GM19035 (cell line): Measurements from ENCODE around the gene PFKP.
A peak's percentile ranks its signal among the peaks of the same experiment; 100 is the strongest.

ENCODE experiments used
- ATAC-seq: cut with Tn5 transposase; IDR thresholded peaks from one replicate; pipeline ENCODE4 v1.9.1; 2021; ENCODE audit not compliant: unreplicated experiment

Gene PFKP

DNA sequence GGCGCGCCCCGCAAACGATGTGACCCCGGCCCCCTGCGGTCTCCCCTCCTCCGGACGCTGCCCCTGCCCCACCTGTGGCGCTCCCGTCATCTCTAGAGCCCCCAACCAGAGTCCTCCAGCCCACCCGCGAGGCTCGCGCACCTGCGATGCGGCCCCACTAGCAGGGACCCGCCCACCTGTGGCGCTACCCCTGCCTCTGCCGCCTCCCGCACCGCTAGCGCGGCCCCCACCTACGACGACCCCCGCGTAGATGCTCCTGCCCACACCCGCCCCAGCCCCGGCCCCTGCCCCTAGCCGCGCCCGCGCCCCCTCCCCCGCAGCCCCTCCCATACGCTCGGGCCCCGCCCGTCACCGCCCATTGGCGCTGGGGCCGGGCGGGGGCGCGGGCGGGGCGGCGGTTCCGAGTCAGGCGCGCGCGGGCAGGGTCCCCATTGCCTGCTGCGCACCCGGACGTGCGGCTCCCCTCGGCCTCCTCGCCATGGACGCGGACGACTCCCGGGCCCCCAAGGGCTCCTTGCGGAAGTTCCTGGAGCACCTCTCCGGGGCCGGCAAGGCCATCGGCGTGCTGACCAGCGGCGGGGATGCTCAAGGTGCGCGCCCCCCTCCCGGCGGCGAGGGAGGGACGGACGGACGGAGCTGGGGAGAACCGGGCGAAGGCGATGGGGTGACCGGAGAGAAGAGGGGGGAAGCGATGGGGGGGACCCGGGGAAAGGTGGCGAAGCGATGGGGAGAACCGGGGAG is at the start of gene PFKP:
TSS of gene PFKP (plus strand) at position 431 of the 741 bp plus-strand sequence. CDS start at position 479, 48 bp downstream.
- peak; percentile 50 for ATAC-seq

DNA sequence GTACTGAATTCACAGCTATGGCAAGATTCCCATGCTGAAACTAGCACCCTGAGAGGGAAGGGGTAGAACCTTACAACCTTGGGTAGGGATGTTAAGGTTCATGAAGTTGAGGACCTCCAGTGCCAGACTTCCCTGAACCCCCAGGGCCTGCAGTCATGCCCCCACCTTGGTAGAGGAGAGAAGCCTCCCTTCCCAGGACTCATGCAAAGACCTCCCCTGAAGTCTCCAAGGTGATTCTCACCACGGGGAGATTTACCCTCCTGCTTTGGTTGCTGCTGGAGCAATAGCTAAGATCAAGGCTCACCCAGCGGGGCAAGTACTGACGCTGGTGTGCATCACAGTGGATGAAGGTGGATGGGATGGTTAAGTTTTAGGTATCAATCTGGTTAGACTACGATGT is 49.1 kb upstream of the PFKP start:
- ATAC-seq = no peak

DNA sequence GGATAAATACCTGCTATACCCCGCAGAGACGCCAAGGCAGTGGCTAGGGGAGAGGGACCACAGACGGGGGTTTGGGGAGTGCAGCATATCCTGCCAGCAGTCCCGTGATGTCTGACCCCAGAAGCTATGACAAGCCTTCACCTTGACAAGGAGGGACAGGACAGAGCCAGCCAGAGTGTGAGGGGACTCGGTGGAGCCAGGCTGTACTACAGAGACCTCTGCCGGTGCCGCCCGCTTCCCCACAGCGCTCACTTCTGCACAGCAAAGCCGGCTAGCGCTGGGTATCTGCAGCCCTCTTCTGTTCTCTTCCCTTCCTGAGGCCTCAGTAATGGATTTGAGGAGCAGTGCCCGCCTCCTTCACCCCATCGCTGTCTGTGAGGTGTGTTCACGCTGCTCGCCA is 47.0 kb upstream of the PFKP start:
- ATAC-seq = no peak

GRCh38 chr10:3020881-3021280 is 46.5 kb upstream of the PFKP start:
- ATAC-seq = no peak

GRCh38 chr10:3022027-3022426 is 45.3 kb upstream of the PFKP start:
- ATAC-seq = no peak

DNA sequence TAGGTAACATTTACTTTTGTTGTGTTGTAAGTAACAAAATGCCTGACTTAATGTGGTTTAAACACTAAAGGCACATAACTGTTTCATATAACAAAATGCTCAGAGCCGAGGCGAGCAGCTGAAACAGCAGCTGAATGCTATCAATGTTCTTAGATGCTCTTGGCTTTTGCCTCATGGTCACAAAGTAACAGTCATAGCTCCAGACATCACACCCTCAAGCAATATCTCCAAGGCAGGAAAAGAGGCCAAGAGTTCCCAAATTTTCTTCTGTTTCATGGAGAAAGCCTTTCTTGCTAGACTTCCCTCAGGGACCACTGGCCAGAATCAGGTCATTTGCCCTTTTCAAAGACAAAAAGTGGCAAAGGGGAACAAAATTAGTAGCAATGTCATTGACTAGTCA is 43.5 kb upstream of the PFKP start:
- ATAC-seq = no peak

- no peak for ATAC-seq
Measured at GRCh38 chr10:3025026-3025683, 42.2 kb upstream of the PFKP start.

GRCh38 chr10:3027866-3028265 is 39.5 kb upstream of the PFKP start:
- no peak for ATAC-seq

- no peak for ATAC-seq
Measured at GRCh38 chr10:3028441-3028840, 38.9 kb upstream of the PFKP start.

DNA sequence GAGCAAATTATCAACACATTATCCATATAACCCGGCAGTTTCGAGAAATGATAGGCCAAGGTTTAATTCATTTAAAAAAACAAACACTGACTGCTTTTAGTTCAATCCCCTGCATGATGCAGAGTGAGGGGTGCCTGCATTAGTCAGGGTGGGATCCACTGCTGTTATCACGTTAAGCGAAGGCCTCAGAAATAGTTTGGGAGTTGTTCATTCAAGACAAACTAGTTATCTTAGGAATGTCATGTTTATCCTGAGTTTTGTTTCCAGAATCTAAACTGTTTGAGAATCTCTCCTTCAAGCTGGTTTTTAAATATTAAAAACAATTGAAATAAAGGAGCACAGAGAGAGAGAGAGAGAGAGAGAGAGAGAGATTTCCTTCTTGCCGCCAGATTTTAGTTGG is 36.6 kb upstream of the PFKP start:
- ATAC-seq = no peak

GRCh38 chr10:3031490-3031889 is 35.9 kb upstream of the PFKP start:
- no peak for ATAC-seq

DNA sequence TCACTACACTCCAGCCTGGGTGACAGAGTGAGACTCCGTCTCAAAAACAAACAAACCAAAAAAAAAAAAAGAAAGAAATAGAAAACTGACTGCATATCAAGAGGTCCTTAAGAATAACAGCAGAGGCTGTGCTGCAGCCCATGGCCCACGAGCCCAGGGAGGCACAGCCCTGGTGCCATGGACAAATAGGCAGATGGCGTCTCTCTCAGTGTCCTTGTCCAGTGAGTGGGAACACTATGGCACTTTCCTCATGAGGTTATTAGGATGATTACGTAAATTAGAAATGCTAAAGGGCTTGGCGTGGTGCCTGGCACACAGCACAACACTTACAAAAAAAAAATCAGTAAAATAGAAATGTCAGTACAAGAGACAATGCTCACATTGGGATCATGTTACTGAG is 33.4 kb upstream of the PFKP start:
- no peak for ATAC-seq

DNA sequence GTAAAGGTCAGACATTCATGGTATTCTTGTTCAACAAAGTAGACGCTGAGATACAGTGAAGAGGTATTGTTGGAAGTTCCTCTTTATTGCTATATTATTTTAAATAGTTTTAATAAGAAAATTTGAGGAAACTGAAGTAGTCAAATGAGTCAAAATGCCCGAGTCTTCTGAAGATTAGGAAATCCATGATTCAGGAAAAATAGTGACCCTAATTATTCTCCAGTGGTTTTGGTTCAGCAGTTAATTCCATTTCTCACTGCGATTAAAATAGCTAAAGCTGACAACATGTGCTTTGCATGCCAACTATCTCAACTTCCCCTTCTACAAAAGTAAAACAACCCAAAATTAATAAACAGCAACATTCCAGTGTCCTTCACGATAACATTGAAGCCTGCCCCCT is 32.7 kb upstream of the PFKP start:
- ATAC-seq = no peak

- ATAC-seq = peak; percentile 82
Measured at GRCh38 chr10:3036155-3037021, 31.0 kb upstream of the PFKP start.

GRCh38 chr10:3037182-3037581 is 30.2 kb upstream of the PFKP start:
- ATAC-seq = no peak

DNA sequence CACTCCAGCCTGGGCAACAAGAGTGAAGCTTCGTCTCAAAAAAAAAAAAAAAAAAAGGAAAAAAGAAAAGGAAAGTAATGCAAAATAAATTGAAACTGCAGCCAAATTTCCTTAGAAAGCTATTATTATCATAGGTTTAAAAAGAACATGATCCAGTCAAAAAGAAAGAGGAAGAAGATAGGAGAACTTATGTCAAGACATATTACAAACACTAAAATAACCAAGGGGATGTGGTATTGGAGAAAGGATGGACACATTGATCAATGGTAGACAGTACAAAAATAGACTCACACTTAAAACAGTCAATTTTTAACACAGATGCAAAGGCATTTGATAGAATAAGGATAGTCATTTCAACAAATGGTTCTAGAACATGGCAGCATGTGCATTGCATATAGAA is 27.3 kb upstream of the PFKP start:
- ATAC-seq = no peak

DNA sequence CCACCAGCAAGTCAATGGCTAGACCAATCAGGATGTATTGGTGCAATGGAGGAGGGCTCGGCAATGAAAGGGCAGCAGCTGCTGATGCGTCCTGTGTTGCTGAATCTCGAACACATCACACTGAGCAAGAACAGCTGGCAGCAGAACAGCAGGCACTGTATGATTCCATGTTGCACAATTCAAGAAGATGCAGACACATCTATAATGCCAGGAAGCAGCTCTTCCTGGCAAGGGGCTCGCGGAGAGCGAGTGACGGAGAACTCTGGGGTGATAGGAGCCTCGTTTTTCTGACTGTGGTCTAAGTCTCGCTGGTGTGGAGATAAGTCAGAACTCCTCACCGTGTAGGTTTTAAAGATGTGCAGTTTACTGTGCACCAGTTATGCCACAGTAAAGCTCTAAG is 24.8 kb upstream of the PFKP start:
- ATAC-seq = no peak

DNA sequence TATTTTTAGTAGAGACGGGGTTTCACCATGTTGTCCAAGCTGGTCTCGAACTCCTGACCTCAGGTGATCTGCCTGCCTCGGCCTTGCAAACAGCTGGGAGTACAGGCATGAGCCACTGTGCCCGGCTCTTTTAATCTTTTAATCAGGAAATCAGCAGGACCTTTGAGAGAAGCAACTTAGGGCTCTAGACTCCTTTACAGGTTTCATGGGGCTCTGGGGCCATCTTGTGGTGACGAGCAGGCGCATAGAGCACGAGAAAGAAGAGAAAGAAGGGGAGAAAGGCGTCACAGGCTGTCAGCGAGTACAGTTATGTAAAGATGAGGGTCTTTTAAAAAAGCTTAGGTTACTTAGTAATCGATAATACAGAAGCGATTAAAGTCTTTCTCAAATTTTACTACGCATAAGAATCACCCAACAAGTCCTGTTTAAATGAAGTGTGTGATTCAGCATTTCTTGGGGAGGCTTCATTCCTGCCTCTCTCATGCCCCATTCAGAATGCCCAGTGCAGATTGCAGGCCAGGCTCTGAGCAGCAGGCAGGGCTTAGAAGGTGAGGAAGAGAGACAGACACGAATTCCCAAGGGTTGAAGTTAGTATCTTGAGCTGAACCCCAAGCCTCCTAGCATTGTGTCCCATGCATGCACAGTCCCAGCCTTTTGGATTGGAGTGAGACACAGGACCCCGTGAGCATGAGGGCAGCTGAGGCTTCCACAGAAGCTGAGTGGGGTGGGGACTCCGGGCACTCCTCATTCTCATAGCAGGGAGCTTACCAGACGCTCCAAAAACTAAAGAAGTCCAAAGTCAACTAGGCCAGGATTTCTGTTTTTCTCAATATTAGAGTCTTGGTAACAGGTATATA is 23.6 kb upstream of the PFKP start:
- ATAC-seq = peak; percentile 84

GRCh38 chr10:3045471-3046209 is 21.7 kb upstream of the PFKP start:
- ATAC-seq = no peak

DNA sequence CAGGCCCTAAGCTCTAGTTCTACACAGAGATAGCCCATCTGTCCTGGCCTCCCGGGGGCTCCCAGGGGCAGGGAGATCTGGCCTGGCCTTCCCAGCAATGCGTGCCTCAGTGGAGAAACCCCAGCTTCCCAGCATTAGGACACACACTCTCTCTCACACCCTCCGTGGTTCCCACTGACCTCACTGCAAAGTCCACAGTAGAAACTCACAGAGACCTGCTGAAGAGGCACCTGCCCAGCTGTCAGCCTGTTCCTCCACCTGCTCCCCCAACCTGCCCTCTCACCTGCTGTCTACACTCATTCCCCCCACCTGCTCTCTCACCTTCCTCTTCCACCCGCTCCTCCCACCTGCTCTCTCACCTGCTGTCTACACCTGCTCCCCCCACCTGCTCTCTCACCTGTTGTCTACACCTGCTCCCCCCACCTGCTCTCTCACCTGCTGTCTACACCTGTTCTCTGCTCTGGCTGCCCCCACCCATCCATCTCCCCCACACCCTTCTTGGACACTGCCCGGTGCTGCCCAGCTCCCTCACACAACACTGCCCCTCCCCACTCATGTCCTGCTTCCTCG is 21.1 kb upstream of the PFKP start:
- ATAC-seq = no peak
